NCI-H2196 treated with DMSO at 0.1 percent for 48 hours (cell line): Measurements from ENCODE around the gene BCAS2.

ENCODE experiments used
- DNase-seq: peaks from one replicate; lab custom pipeline; 2025; ENCODE audit not compliant: unreplicated experiment; lab: John Stamatoyannopoulos, UW

BCAS2 gene

GRCh38 chr1:114559356-114559755 lies 22.1 kb downstream of the BCAS2 start:
- DNase-seq, result no peak

GRCh38 chr1:114558544-114558943 lies 22.9 kb downstream of the BCAS2 start:
- DNase-seq, result no peak

- no peak for DNase-seq
Measured at GRCh38 chr1:114554577-114554976, 26.8 kb downstream of the BCAS2 start.

GRCh38 chr1:114552106-114552639 lies 29.2 kb downstream of the BCAS2 start:
- DNase-seq, result no peak

- DNase-seq, result no peak
Measured at GRCh38 chr1:114551400-114551799, 30.0 kb downstream of the BCAS2 start.

GRCh38 chr1:114550336-114550735 lies 31.1 kb downstream of the BCAS2 start:
- DNase-seq, result no peak

- no peak for DNase-seq
Measured at GRCh38 chr1:114549137-114549536, 32.3 kb downstream of the BCAS2 start.

GRCh38 chr1:114547076-114547475 lies 34.3 kb downstream of the BCAS2 start:
- DNase-seq, result no peak

GRCh38 chr1:114545796-114546195 lies 35.6 kb downstream of the BCAS2 start:
- no peak for DNase-seq

GRCh38 chr1:114545315-114545714 lies 36.1 kb downstream of the BCAS2 start:
- no peak for DNase-seq

- DNase-seq, result no peak
Measured at GRCh38 chr1:114540821-114541220, 40.6 kb downstream of the BCAS2 start.

- DNase-seq, result no peak
Measured at GRCh38 chr1:114540272-114540671, 41.1 kb downstream of the BCAS2 start.

GRCh38 chr1:114536043-114536442 lies 45.4 kb downstream of the BCAS2 start:
- DNase-seq, result no peak

- DNase-seq, result no peak
Measured at GRCh38 chr1:114535401-114535800, 46.0 kb downstream of the BCAS2 start.

GRCh38 chr1:114531094-114531493 lies 50.3 kb downstream of the BCAS2 start:
- no peak for DNase-seq

- DNase-seq, result no peak
Measured at GRCh38 chr1:114530224-114530623, 51.2 kb downstream of the BCAS2 start.

- DNase-seq, result no peak
Measured at GRCh38 chr1:114524944-114525343, 56.5 kb downstream of the BCAS2 start.

- DNase-seq, result no peak
Measured at GRCh38 chr1:114522264-114522575, 59.2 kb downstream of the BCAS2 start.

- DNase-seq, result no peak
Measured at GRCh38 chr1:114521396-114522263, 59.8 kb downstream of the BCAS2 start.
